HG02623 (cell line): ENCODE results near the gene IFIH1.
A peak's percentile ranks its signal among the peaks of the same experiment; 100 is the strongest.

Experiments used
- ATAC-seq: cut with Tn5 transposase; IDR thresholded peaks from one replicate; pipeline ENCODE4 v1.9.1; 2021; ENCODE audit warnings: moderate library complexity; ENCODE audit not compliant: unreplicated experiment

The IFIH1 gene

DNA sequence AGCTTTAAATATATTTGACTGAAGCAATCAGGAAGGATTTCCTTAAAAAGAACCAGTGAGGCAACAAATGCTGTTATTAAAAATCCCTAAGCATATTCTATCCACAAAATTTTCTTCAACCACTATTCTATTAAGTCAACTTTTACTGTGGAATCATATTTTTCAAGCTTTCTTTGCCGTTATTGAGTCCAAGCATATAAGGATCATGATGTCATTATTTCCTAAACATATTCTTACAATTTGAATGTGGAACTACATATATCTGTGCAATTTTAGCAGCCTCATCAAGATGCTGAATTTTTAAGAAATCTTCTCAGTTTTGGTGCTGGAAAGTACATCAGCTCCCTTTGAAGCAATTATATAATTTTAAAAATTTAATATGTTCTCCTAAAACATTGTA lies 5.6 kb downstream of the IFIH1 start:
- no peak for ATAC-seq

DNA sequence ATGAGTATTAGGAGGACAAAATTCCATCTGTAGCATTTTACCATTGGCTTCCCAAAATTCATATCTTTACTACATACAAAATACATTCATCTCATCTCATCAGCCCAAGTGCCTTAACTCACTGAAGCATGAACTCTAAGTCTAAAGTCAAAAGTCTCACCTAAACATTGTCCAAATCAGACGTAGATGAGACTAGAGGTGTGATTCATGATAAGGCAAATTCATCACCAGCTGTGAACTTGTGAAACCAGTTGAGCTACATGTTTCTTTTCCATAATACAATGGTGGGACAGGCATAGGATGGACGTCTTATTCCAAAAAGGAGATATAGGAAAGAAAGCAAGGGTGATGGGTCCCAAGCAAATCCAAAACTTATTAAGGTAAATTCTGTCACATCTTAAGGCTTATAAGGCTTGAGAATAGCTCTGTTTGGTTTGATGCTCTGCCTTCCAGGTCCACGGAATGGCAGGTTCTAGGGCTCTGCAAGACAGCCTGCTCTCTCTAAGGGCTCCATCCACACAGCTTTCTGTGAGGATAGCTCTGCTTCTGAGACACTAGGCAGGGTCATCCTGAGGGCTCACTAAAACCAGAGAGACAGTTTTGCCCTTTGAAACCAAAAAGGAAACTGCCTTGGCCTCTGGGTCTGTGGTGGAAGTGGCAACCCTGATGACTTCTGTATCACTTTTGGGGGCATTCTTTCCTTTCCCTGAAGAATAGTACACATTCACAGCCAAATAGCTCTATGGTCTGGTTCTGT lies 9.6 kb downstream of the IFIH1 start:
- no peak for ATAC-seq

DNA sequence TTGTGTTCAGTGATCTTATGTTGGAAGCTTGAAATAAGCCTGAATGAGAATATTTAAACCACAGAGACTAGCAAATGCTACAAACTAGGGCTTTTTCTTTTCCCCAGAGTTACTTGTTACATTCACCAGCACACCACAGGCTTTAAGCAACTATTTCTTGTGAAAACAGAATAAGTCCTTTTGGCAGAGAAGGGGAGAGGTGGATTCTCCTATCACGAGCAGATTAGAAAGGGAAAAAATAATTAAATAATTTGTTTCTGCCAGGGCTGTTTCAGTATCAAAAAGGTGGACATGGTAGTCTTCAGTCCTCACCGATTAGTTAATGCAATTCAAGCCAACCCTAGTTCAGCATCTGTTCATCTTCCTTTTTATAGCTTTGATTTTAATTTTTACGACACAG lies 12.6 kb downstream of the IFIH1 start:
- ATAC-seq: no peak

DNA sequence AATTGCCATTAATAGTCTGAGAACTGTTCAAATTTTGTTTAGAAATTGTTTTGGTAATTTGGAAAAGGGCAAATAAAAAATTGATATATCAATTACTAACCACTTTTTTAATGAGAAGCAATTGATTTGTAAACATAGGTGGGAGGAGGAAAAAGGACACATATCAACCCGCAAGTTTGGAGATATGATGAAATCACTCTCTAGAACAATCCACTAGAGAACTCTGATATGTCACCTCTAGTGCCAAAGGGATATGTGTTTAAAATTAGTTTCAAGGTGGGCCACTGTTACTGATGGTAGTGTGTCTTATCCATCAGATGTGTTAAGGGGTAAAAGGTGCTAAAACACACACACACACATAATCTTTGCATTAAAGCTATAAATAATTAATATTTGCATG lies 16.6 kb downstream of the IFIH1 start:
- ATAC-seq: no peak

DNA sequence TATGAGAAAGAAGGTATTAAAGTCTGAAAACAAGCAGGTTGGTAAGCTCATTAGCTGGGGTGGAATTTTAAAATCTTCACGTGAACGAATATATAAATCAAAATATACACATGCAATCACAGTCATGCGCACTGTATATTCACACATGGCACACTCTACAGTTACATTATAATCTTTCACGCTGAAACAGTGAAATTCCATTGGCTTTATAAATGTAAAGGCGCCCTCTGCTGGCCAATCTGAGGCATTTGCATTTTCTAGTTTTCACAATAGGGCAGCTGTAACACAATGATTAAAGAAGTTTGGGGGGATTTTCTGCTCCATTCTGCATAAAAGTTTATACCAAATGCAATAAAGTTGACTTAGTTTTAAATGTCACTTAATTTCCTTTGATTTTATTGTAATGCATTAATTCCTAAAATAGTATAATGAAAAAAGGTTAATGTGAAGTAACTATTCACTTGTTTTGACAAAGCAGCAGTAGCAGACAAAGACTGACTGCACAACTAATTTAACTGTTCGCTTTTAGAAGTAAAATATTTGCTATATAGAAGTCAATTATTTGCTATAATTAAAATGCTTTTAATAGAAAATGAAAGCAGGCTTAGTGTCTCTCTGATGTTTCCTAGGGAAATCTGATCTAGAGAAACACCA lies 17.2 kb downstream of the IFIH1 start:
- ATAC-seq: peak; percentile 70

DNA sequence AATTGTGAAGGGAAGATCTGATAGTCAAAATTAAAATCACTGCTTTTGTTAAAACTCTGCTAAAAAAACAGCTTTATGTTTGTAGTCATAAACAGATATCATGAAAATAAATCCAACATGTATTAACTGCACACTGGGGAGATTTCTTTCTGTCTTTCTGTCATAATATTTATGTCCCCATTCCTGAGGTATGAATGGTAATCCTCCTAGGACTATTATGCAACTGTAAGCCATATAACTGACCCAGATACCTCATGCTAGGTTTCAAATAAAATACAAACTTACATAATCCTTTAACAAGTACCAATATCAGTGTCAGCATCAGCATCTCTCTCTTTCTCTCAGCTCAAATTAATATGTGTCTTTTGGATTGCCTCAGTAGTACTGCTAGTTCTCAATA lies 18.2 kb downstream of the IFIH1 start:
- ATAC-seq: no peak

DNA sequence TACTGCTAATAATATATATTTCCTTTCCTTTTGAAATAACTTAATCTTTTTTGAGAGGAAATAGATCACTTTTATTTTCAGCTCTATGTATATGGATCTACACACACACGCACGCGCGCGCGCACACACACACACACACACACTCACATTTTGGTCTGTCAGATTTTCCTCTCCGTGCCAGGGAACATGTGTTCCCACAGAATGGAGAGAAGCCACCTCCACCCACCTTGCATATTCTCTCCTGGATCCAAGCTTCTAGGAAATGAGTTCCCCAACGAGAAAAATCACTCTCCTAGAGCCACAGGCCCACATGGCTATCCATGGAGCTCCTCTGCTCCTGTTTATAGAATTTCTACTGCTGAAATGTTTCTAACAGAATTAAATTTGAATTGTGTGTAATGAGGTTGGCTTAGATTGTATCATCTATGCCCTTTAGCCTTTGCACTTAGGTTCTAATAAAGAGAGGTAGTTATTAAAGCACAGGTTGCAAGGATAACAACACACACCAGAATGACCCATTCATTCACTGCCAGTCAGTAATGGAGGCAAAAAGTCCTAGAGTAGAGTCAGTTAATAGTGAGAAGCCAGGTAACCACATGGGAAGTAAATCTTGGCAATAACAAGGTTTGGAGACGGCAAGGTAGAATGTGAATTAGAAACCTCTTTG lies 19.7 kb downstream of the IFIH1 start:
- ATAC-seq: no peak

DNA sequence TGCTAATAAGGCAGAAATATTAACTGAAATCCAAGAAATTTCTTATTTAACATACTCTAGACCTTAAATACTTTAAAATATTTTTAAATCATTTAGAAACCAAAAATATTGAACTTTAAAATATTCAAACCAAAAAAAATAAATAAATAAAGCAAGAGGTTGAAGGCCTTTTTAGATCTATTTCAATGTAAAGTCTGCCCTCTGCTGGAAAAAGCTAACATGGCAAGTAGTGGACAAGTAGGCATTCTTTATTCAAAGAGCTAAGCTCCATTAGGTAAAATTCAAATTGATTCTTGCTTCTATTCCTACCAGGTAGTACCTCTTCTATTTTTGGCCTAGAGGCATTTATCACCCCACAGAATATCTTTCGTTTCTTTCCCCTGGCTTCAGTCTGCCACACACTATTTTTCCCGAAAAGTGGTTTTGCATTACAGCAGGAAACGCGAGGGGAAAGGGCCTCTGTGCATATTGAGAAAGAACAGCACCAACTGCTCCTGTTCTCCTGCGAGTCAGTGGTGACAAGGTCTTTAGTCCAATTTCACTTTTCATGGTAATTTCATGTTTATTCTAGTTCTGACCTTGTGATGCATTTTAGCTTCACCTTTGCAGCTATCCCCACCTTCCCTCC lies 20.4 kb downstream of the IFIH1 start:
- ATAC-seq: peak; percentile 53

DNA sequence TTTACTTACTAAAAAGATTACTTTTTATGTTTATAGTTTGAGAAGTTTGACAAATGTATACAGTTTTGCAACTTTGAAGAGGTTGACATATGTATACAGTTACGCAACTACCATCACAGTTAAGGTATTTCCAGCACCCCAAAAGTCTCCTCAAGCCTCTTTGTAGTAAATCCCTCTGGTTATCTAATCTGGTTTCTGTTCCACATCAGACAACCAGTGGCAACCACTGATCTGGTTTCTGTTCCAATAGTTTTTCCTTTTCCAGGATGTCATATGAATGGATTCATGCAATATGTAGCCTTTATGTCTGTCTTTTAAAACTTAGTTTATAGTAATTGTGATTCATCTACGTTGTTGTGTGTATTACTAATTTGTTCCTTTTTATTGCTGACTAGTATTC lies 23.5 kb downstream of the IFIH1 start:
- no peak for ATAC-seq

DNA sequence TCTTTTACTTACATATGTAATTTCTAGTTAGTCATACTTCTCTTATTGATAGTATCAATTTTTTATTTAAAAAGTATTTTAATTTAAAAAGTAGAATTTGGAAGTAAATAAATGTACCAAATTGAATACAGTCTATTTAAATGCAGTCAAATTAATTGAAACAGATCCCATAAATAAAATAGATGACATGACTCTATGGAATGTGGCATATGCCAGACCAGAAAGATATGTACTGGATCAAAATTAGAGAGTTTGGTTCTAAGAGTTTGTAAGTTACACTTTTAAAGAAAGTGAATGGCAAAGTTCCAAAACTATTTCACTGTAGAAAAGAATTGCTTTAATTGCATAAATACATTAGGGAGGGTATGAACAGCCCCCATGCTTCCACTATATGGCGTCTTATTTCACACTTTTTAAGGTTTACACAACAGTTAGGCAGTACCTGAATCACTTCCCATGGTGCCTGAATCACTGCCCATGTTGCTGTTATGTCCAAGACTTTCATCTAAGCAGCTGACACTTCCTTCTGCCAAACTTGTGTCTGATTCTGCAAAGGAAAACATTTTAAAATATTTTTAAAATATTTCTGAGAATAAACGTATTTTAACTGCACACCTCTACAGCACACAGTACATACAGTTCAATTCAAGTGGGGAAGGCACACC lies 25.2 kb downstream of the IFIH1 start:
- ATAC-seq: no peak

DNA sequence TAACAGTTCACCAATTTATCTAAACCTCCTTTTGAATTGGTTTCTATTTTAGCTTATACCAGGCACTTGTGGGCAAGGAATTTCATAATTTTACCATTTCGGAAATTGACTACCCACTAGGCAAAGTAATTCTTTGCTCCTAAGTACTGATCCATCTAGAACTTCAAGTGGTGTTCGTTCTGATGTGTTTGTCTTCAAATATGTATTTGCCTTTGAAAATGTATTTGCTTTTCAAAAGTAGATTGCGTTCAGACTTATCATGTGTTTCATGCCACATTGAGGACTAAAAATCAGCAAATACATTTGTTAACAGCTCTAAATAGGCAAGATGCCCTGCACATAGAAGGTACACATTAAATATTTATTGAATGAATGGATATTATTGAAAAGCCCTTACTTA lies 26.7 kb downstream of the IFIH1 start:
- ATAC-seq: no peak

DNA sequence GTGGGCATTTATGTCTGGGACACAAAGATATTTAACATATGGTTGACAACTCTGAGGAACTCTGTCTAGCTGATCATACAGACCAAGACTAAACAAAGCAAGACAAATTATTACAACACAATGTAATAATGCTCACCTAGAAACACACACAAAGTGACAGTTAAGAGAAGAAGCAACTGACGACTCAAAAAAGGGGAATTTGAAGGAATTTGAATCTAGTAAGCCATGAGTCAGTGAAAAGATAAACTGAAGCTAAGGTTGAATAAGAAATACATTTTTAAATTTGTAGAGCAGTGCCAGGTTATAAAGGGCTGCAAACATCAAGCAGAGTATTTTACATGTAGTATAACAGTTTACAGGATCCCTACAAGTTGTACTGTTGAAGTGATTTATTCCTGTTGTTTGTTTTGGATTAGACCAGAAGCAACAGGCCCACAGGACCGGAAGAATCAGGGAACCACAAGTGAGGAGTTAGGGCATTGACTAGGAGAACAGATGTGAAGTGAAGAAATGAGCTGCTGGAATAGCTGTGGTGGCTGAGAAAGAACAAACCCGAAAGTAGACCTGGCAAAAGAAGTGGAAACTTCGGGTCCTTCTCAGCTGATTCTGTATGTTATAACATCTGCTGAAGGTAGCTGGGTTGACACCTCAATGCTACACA lies 35.6 kb downstream of the IFIH1 start:
- no peak for ATAC-seq

DNA sequence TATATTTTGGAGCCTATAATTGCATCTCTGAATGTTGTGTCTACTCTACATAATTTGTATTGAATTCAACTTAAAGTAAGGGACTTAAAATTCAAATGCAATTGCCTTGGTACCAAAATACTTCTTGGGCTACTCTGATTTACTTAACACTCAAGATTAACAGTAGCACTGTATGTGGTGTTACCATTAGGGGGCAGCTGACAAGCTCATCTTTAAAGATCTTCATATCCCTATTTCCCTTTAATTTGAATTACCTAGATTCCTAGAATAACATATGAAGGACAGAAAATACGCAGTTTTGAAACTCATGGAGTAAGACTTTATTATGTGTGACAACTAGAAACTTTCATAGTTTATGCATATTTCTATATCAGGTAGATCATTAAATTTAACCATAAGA lies 37.8 kb downstream of the IFIH1 start:
- ATAC-seq: no peak

DNA sequence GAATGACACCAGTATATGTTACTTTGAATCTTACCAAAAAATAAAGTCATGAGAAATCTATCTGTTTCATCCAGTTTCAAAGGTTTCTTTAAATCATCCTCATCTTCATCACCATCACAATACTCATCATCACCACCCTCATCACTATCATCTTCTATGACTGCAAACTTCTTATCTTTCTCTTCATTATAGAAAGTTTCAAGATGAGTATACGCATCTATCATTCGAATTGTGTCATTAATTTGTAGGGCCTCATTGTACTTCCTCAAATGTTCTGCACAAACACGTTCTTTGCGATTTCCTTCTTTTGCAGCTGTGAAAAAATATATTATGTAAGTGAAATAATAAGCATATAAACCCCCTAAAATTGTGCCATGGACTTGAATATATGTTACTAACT lies 41.1 kb downstream of the IFIH1 start:
- no peak for ATAC-seq

DNA sequence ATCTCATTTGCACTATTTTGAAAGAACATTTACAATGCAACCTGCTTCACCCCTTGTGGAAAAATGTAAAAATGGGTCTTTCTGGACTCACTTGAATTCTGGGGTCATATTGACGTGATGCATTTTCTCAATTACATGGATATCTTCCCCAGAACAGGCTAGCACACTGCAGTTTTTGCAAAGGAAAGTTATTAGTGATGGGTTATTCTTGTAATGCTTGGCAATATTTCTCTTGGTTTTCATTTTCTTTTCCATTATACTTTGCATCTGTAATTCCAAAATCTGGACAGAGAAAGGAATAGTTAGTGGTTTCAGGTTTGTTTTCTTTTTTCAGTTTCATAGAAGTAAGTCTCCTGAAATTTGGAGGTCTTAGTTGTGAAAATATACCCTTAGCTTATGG lies 50.5 kb downstream of the IFIH1 start:
- no peak for ATAC-seq

DNA sequence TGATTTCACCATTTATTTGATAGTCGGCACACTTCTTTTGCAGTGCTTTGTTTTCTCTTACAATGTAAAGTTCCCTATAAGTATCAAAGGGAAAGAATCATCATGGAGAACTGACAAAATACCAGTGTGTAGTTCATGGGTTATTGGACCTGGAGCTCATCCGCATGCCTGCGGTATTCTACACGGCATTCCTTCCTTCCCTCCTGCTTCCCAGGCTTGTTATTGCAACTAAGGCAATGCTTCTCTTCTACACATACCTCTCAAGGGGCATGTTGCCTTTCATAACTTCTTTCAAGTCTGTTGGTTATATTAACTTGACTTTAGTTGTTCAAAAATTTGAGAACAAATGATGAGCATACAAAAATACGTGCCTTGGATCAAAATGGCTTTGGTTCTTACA lies 51.0 kb downstream of the IFIH1 start:
- no peak for ATAC-seq

DNA sequence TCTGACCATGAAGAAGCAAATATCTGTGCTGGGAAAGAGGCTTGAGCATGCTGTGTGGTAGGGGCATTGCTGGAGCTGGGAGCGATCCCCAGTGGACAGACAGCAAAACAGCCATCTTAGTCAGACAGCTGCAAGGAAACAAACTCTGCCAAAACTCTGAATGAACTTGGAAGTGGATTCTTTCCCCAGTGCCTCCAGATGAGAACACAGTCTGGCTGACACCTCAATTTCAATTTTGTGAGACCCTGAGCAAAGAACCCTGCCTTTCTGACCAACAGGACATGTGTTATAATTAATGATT lies 52.1 kb downstream of the IFIH1 start:
- ATAC-seq: no peak

DNA sequence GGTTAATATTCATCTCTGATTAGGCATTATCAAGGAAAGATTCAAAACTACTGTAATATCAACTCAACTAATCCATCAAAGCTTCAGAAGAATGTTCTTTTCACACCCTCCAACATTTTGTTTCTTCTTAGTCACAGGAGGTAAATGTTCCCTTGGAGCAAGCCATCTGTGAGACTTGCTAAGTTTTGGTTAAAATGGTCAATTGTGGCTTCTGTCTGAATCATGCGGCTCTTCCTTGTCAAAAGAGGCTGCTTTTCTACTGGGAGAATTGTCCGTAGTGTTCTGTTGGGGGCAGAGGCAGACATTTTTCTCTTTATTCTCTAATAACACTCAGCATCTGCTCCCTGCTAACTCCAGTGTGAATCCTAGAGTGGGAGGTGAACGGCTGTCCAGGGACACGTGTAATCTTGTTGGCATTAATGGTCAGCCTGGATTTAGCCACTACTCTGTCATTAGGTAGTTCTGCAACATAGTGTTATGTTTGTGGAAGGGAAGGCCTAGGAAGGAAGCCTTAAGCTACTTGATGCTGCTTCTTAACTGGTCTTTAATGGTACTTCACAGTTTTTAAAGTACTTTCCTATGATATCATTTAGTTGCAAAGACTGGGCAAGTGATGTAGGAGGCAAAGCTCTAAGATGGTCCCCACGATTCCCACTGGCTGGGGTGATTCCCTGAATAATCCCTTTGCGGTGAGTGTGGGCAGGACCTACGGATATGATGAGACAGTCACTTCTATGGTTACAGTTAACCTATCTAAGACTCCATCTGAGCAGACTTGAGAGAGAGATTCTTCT lies 52.6 kb downstream of the IFIH1 start:
- no peak for ATAC-seq

DNA sequence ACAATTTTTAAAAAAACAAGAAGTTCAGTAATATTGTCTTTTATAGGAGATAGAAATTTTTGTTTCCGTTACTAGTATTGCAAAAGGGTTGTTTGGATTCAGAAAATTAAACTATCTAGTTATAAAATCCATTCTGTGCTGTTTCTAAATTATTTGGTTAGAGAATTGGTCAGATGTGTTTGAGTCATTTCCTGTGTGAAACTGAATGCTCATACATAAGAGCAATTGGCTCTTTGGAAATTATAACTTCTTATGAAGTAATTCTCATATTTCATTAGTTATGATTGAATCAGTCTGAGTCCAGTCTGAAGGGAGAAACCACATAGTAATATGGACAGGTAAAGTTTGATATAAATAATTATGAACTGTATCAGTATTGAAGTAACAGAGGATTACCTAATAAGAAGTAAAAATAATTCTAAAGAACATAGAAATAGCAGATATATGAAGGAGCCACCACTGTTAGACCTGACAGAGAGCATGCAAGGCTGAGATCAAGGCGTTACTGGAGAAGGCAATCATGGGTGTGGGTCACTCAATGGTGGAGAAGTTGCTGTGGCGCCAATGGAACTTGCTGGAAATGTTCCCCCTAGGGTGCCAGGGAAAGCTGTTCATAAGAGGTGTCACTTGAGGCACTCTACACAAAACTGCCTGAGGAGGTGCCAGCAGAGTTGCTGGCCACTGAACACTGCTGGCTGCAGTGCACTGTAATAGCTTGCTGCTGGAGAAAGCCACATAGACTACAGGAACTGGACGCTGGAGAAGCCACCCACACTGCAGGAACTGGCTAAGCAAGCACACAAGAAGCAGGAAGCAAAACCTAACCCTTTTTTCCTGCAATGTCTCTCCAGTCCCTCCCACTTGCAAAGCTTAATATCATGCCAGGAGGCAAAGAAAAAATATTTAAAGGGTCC lies 57.2 kb downstream of the IFIH1 start:
- ATAC-seq: no peak
